ENCODE results near the gene CYP4F2. TPM values are rescaled to one million over a fixed set of nuclear protein-coding genes. Genes with fewer than 3 reads are reported as not detected.

CYP4F2 gene
- total and polyA plus RNA-seq, 7 donors, result 0.04 TPM; not detected in 6

GRCh38 chr19:15869873-15870272 lies 28.0 kb downstream of the CYP4F2 start:
- WGBS, 3 donors, result 54 to 63% (median 55%) methylated on average over 9 of the region's 9 CpGs
- intact Hi-C loops (cut with DNase I), result no loop called here
- TF ChIP-seq, protein P1, sequence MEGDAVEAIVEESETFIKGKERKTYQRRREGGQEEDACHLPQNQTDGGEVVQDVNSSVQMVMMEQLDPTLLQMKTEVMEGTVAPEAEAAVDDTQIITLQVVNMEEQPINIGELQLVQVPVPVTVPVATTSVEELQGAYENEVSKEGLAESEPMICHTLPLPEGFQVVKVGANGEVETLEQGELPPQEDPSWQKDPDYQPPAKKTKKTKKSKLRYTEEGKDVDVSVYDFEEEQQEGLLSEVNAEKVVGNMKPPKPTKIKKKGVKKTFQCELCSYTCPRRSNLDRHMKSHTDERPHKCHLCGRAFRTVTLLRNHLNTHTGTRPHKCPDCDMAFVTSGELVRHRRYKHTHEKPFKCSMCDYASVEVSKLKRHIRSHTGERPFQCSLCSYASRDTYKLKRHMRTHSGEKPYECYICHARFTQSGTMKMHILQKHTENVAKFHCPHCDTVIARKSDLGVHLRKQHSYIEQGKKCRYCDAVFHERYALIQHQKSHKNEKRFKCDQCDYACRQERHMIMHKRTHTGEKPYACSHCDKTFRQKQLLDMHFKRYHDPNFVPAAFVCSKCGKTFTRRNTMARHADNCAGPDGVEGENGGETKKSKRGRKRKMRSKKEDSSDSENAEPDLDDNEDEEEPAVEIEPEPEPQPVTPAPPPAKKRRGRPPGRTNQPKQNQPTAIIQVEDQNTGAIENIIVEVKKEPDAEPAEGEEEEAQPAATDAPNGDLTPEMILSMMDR (IDR thresholded peaks at IDR 0.05), result no peak
- no peaks in the 10 kb centered on the region for H3K4me1 ChIP-seq
- no peaks in the 10 kb centered on the region for H3K9me3 ChIP-seq
- H3K36me3 ChIP-seq (ENCODE audit: insufficient read depth in 1 of 2, low read depth in 1 of 2), result no peaks in the 10 kb centered on the region
- H3K4me3 ChIP-seq, result no peak overlapping the region
- H3K27ac ChIP-seq, result no peak overlapping the region
- DNase-seq (no peak), ATAC-seq (no peak)
- peaks cover 0 to 3% (median 2%) of the 10 kb centered on the region in 3 donors for H3K27me3 ChIP-seq (ENCODE audit: insufficient read depth in 3 of 3, low read length in 2 of 3)

DNA sequence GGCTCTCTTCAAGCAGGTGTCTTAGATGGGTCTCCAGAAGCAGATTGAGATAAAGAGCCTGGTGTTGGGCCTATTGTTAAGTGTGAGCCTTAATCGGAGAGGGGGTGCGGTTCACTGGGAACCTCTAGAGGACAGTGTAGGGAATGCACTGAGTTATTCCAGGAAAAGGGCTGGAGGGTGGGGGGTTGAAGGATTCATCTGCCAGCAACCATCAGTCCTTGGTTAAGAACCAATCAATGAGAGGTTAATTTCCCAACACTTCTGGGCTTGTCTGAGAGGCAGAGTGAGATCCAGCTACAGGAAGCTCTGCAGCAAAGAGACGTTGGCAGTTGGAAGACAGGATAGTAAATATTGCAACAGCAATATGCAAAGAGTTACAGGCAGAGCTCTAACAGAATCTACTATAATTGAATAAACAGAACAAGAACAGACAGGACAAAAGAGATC lies 28.7 kb downstream of the CYP4F2 start:
- TF ChIP-seq, protein P1 (IDR thresholded peaks at IDR 0.05), result peak; percentile 36
- no peak for ATAC-seq
- Histone ChIP-seq H3K36me3 (ENCODE audit: insufficient read depth in 1 of 2, low read depth in 1 of 2) (no peaks in the 10 kb centered on the region), H3K9me3 (no peaks in the 10 kb centered on the region), H3K4me1 (no peaks in the 10 kb centered on the region), H3K4me3 (no peak overlapping the region), H3K27me3 (ENCODE audit: insufficient read depth in 3 of 3, low read length in 2 of 3) (peaks cover 0 to 4% (median 3%) of the 10 kb centered on the region in 3 donors), H3K27ac (no peak overlapping the region)
- no peak for DNase-seq
- 1 to 5% (median 3%) methylated on average over 3 of the region's 3 CpGs for WGBS, 3 donors
- intact Hi-C loops (cut with DNase I), result no loop called here

DNA sequence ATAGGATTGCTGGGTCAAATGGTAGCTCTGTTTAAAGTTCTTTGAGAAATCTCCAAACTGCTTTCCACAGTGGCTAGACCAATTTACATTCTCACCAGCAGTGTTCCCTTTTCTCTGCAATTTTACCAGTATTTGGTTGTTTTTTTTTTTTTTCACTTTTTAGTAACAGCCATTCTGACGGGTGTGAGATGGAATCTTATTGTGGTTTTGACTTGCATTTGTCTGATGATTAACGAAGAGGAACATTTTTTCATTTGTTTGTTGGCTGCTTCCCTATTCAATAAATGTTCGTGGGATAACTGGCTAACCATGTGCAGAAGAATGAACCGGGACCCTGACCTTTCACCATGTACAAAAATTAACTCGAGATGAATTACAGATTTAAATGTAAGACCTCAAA lies 31.2 kb downstream of the CYP4F2 start:
- TF ChIP-seq, protein P1 (IDR thresholded peaks at IDR 0.05), result no peak
- 55 to 62% (median 59%) methylated on average over 5 of the region's 5 CpGs for WGBS, 3 donors
- DNase-seq (no peak), ATAC-seq (no peak)
- Histone ChIP-seq H3K36me3 (ENCODE audit: insufficient read depth in 1 of 2, low read depth in 1 of 2) (no peaks in the 10 kb centered on the region), H3K4me3 (no peak overlapping the region), H3K27me3 (ENCODE audit: insufficient read depth in 3 of 3, low read length in 2 of 3) (peaks cover 0 to 4% (median 3%) of the 10 kb centered on the region in 3 donors), H3K9me3 (no peaks in the 10 kb centered on the region), H3K27ac (no peak overlapping the region), H3K4me1 (no peaks in the 10 kb centered on the region)
- intact Hi-C loops (cut with DNase I), result no loop called here

DNA sequence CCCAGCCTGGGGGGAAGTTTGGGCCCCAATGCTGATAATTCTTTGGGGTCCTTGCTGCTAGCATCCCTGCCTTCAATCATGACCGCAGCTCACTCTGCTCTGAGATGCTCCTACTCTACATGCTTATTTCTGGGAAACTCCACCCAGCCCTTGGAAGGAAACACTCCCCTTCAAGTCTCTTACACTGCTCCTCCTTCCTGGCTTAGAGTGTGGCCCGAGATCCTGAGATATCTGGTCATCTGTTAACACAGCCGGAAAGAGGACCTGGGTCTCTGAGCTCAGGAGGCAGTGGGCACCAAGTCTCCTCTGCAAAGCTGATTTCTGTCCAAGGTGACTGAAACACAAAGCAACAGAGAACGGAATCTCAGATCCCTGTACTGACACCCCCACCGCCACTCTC lies 33.0 kb downstream of the CYP4F2 start:
- Histone ChIP-seq H3K27me3 (ENCODE audit: insufficient read depth in 3 of 3, low read length in 2 of 3) (peaks cover 0 to 2% (median 2%) of the 10 kb centered on the region in 3 donors), H3K9me3 (no peaks in the 10 kb centered on the region), H3K36me3 (ENCODE audit: insufficient read depth in 1 of 2, low read depth in 1 of 2) (no peaks in the 10 kb centered on the region), H3K4me3 (no peak overlapping the region), H3K4me1 (no peaks in the 10 kb centered on the region), H3K27ac (no peak overlapping the region)
- intact Hi-C loops (cut with DNase I), result no loop called here
- WGBS, 3 donors, result 40 to 54% (median 46%) methylated on average over 5 of the region's 5 CpGs
- ATAC-seq (no peak), DNase-seq (no peak)
- TF ChIP-seq, protein P1 (IDR thresholded peaks at IDR 0.05), result no peak

DNA sequence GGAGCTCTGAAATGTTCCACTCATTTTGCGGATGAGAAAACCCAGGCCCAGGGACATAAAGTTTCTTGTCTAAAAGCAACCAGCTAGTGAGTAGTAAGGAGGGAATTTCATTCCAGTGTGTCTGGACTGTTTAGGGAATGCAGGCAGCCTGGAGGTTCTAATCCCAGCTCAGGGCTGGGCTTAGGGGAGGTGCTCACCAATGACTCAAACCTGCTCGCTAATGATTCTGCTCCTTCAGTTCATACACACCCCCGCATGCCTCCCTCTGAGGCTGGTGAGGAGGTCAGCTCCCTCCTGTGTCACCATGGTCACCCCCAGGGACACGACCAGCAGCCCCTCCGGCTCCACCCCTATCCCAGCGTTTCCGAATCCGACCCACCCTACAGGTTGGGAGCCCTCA lies 34.6 kb downstream of the CYP4F2 start:
- no peak for ATAC-seq
- no peaks in the 10 kb centered on the region for H3K9me3 ChIP-seq
- H3K36me3 ChIP-seq (ENCODE audit: insufficient read depth in 1 of 2, low read depth in 1 of 2), result no peaks in the 10 kb centered on the region
- H3K27ac ChIP-seq, result no peak overlapping the region
- peaks cover 0 to 2% (median 0%) of the 10 kb centered on the region in 3 donors for H3K27me3 ChIP-seq (ENCODE audit: insufficient read depth in 3 of 3, low read length in 2 of 3)
- H3K4me1 ChIP-seq, result no peaks in the 10 kb centered on the region
- TF ChIP-seq, protein P1 (IDR thresholded peaks at IDR 0.05), result no peak
- intact Hi-C loops (cut with DNase I), result no loop called here
- 59 to 78% (median 72%) methylated on average over 8 of the region's 8 CpGs for WGBS, 3 donors
- no peak for DNase-seq
- H3K4me3 ChIP-seq, result no peak overlapping the region

Measured in psoas muscle (tissue), 8 donors.